ENCODE results near the gene RNF38. TPM values are rescaled to one million over a fixed set of nuclear protein-coding genes. Genes with fewer than 3 reads are reported as not detected.

Gene RNF38
- total and polyA plus RNA-seq, 2 experiments from 2014 or later = 6.7 to 16.5 TPM

GRCh38 chr9:36438536-36439236, 38.6 kb upstream of the RNF38 start:
- Histone ChIP-seq H4K20me1 (ENCODE audit: insufficient read depth) (peaks cover 4% of the 10 kb centered on the region; the same call in 1 of the 2 replicates), H3K4me3 (no peak overlapping the region), H3K9me3 (ENCODE audit: low read depth) (no peaks in the 10 kb centered on the region), H3K4me1 (ENCODE audit: insufficient read depth) (no peaks in the 10 kb centered on the region), H3K36me3 (ENCODE audit: low read depth) (no peaks in the 10 kb centered on the region), H3F3A (ENCODE audit: insufficient read depth) (no peaks in the 10 kb centered on the region), H3K79me2 (ENCODE audit: insufficient read depth) (peaks cover 89% of the 10 kb centered on the region), H3K27ac (no peak overlapping the region), H3K9ac (no peak overlapping the region), H3K9me2 (ENCODE audit: insufficient read depth) (no peaks in the 10 kb centered on the region), H3K27me3 (replicated peaks; ENCODE audit: insufficient read depth) (no peaks in the 10 kb centered on the region), H2AFZ (no peak overlapping the region), H3K4me2 (ENCODE audit: unreplicated experiment) (no peak overlapping the region)
- TF ChIP-seq EZH2phosphoT487 (IDR thresholded peaks at IDR 0.05; ENCODE audit: insufficient read depth, low read depth) (no peak), EZH2 (IDR thresholded peaks at IDR 0.05; ENCODE audit: insufficient read depth, poor library complexity, severe bottlenecking) (no peak)
- in situ Hi-C loops (cut with MboI) = no loop called here
- DNase-seq = no peak
- WGBS, 2 experiments (ENCODE audit: low coverage in 1 of 2, low lambda C conversion rate in 2 of 2, missing lambda C conversion rate in 2 of 2) = 94 to 96% methylated on average over 3 of the region's 3 CpGs

- no peak for TF ChIP-seq EZH2phosphoT487 (IDR thresholded peaks at IDR 0.05; ENCODE audit: insufficient read depth, low read depth)
- no peak for TF ChIP-seq EZH2 (IDR thresholded peaks at IDR 0.05; ENCODE audit: insufficient read depth, poor library complexity, severe bottlenecking)
- in situ Hi-C loops (cut with MboI) = no loop called here
These were observed 37.7 kb upstream of the RNF38 start for GRCh38 chr9:36437790-36438189.

GRCh38 chr9:36436909-36437308, 36.8 kb upstream of the RNF38 start:
- no peak overlapping the region for H3K4me3 ChIP-seq
- no peaks in the 10 kb centered on the region for H3F3A ChIP-seq (ENCODE audit: insufficient read depth)
- H3K79me2 ChIP-seq (ENCODE audit: insufficient read depth) = peaks cover 87% of the 10 kb centered on the region
- no peaks in the 10 kb centered on the region for H3K9me2 ChIP-seq (ENCODE audit: insufficient read depth)
- 75 to 89% methylated on average over 2 of the region's 2 CpGs for WGBS, 2 experiments (ENCODE audit: low coverage in 1 of 2, low lambda C conversion rate in 2 of 2, missing lambda C conversion rate in 2 of 2)
- peaks cover 4% of the 10 kb centered on the region; the same call in 1 of the 2 replicates for H4K20me1 ChIP-seq (ENCODE audit: insufficient read depth)
- TF ChIP-seq EZH2phosphoT487 (IDR thresholded peaks at IDR 0.05; ENCODE audit: insufficient read depth, low read depth) (no peak), EZH2 (IDR thresholded peaks at IDR 0.05; ENCODE audit: insufficient read depth, poor library complexity, severe bottlenecking) (no peak)
- H3K4me1 ChIP-seq (ENCODE audit: insufficient read depth) = no peaks in the 10 kb centered on the region
- no peak overlapping the region for H2AFZ ChIP-seq
- no peak overlapping the region for H3K9ac ChIP-seq
- H3K4me2 ChIP-seq (ENCODE audit: unreplicated experiment) = no peak overlapping the region
- no peaks in the 10 kb centered on the region for H3K36me3 ChIP-seq (ENCODE audit: low read depth)
- in situ Hi-C loops (cut with MboI) = no loop called here
- no peaks in the 10 kb centered on the region for H3K9me3 ChIP-seq (ENCODE audit: low read depth)
- no peaks in the 10 kb centered on the region for H3K27me3 ChIP-seq (replicated peaks; ENCODE audit: insufficient read depth)
- no peak overlapping the region for H3K27ac ChIP-seq
- peak; percentile 7 for DNase-seq

More at GRCh38 chr9:36437790-36438189, 37.7 kb upstream of the RNF38 start:
- no peaks in the 10 kb centered on the region for H3K36me3 ChIP-seq (ENCODE audit: low read depth)
- H3K4me1 ChIP-seq (ENCODE audit: insufficient read depth) = no peaks in the 10 kb centered on the region
- H3K79me2 ChIP-seq (ENCODE audit: insufficient read depth) = peaks cover 89% of the 10 kb centered on the region
- H3K9ac ChIP-seq = no peak overlapping the region
- no peaks in the 10 kb centered on the region for H3K27me3 ChIP-seq (replicated peaks; ENCODE audit: insufficient read depth)
- DNase-seq = no peak
- no peaks in the 10 kb centered on the region for H3F3A ChIP-seq (ENCODE audit: insufficient read depth)
- no peak overlapping the region for H2AFZ ChIP-seq
- H3K4me3 ChIP-seq = no peak overlapping the region
- 71 to 74% methylated on average over 3 of the region's 3 CpGs for WGBS, 2 experiments (ENCODE audit: low coverage in 1 of 2, low lambda C conversion rate in 2 of 2, missing lambda C conversion rate in 2 of 2)
- no peaks in the 10 kb centered on the region for H3K9me2 ChIP-seq (ENCODE audit: insufficient read depth)
- H3K27ac ChIP-seq = no peak overlapping the region
- H4K20me1 ChIP-seq (ENCODE audit: insufficient read depth) = peaks cover 4% of the 10 kb centered on the region; the same call in 1 of the 2 replicates
- no peaks in the 10 kb centered on the region for H3K9me3 ChIP-seq (ENCODE audit: low read depth)
- no peak overlapping the region for H3K4me2 ChIP-seq (ENCODE audit: unreplicated experiment)

GRCh38 chr9:36433386-36433785, 33.3 kb upstream of the RNF38 start:
- Histone ChIP-seq H3K4me3 (no peak overlapping the region), H3K36me3 (ENCODE audit: low read depth) (no peaks in the 10 kb centered on the region), H3K4me1 (ENCODE audit: insufficient read depth) (no peaks in the 10 kb centered on the region), H3K27ac (no peak overlapping the region), H3K27me3 (replicated peaks; ENCODE audit: insufficient read depth) (no peaks in the 10 kb centered on the region), H3K9me3 (ENCODE audit: low read depth) (no peaks in the 10 kb centered on the region), H3F3A (ENCODE audit: insufficient read depth) (no peaks in the 10 kb centered on the region), H3K9ac (no peak overlapping the region), H3K9me2 (ENCODE audit: insufficient read depth) (no peaks in the 10 kb centered on the region), H4K20me1 (ENCODE audit: insufficient read depth) (0 out of 2 replicates have a peak, but pooled peaks cover 4% of the 10 kb centered on the region), H2AFZ (no peak overlapping the region), H3K4me2 (ENCODE audit: unreplicated experiment) (no peak overlapping the region), H3K79me2 (ENCODE audit: insufficient read depth) (peaks cover 88% of the 10 kb centered on the region)
- TF ChIP-seq EZH2phosphoT487 (IDR thresholded peaks at IDR 0.05; ENCODE audit: insufficient read depth, low read depth) (no peak), EZH2 (IDR thresholded peaks at IDR 0.05; ENCODE audit: insufficient read depth, poor library complexity, severe bottlenecking) (no peak)
- in situ Hi-C loops (cut with MboI) = no loop called here
- 97 to 98% methylated on average over 6 of the region's 6 CpGs for WGBS, 2 experiments (ENCODE audit: low coverage in 1 of 2, low lambda C conversion rate in 2 of 2, missing lambda C conversion rate in 2 of 2)
- no peak for DNase-seq
